ENCODE data around the gene TMCO4.
"Not testable (repeated sequence)": the region's sequence is repeated elsewhere in the genome, so short reads cannot be mapped to it uniquely, and the experiment has no call there.

Gene TMCO4

DNA sequence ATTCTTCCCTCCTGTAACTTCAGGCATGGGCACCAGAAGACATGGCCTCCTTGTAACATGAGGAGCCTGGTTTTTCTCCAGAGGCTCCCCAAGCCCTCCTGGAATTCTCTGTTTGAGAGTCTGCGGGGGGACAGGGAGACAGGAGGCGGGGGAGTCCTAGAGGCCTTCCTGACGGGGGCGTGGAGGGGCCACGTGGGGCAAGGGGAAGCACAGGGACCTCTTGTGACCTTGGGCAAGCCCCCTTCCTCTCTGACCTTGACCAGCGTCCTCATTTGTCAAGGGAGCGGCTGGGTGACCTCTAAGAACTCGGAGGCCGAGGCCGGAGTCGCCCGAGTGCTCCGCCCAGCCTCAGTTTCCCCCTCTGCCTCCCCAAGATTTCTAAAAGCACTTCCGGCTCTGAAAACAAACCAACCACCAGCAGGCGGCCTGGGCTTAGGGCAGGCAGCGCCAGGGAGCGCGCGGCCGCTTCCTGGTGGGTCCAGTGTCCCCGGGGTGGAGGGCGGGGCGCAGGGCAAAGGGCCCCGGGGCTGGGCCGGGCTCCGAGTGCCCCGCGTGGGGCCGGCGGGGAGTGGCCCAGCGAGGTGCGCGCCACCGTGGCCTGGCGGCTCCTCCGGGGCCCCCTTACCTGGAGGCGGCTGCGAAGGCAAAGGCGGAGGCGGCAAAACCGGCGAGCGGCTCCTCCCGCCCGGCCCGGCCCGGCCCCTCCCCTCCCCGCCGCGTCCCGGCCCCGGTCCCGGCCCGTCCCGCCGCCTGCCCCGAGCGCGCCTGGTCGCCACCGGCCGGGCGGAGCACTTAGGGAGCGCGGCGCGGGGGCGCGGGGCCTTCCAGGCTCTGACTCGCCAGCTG is at the start of gene TMCO4:
TSS of gene TMCO4 (minus strand) at position 687 of the 846 bp plus-strand sequence. CDS start 19,158 bp downstream, outside the sequence.
- DNase-seq (ENCODE audit: low read depth in 2 of 2): peak; percentile 32 to 54

- DNase-seq (ENCODE audit: low read depth in 2 of 2): not testable (repeated sequence)
These were observed 49.6 kb upstream of the TMCO4 start for GRCh38 chr1:19849307-19849706.

DNA sequence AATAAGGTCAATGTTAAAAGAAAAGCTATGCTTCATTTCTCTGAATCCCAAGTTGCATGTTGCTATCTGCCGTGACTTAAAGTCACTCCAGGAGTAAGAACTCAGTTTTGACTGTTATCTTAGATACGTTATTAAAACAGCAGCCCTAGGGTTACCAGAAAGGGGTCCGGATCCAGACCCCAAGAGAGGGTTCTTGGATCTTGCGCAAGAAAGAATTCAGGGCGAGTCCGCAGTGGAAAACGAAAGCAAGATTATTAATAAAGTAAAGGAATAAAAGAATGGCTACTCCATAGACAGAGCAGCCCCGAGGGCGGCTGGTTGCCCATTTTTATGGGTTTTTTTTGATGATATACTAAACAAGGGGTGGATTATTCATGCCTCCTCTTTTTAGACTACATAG is 47.6 kb upstream of the TMCO4 start:
- not testable (repeated sequence) for DNase-seq (ENCODE audit: low read depth in 2 of 2)

- DNase-seq (ENCODE audit: low read depth in 2 of 2): no peak
These were observed 46.6 kb upstream of the TMCO4 start for GRCh38 chr1:19846338-19846737.

GRCh38 chr1:19845555-19845954 is 45.8 kb upstream of the TMCO4 start:
- DNase-seq (ENCODE audit: low read depth in 2 of 2): no peak

- DNase-seq (ENCODE audit: low read depth in 2 of 2): no peak
These were observed 45.2 kb upstream of the TMCO4 start for GRCh38 chr1:19844731-19845495.

DNA sequence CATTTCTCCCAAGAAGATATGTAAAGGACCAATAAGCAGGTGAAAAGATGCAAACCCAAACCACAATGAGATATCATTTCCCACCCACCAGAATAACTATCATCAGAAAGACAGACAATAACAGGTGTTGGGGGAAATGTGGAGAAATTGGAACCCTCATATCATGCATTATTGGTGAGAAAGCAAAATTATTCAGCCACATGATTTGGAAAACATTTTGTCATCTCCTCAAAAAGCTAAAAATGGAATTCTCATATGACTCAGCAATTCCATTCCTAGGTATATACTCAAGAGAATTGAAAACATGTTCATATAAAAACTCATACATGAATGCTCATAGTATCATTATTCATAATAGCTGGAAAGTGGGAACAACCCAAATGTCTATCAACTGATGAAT is 40.5 kb upstream of the TMCO4 start:
- DNase-seq (ENCODE audit: low read depth in 2 of 2): no peak

GRCh38 chr1:19837866-19838265 is 38.1 kb upstream of the TMCO4 start:
- no peak for DNase-seq (ENCODE audit: low read depth in 2 of 2)

DNA sequence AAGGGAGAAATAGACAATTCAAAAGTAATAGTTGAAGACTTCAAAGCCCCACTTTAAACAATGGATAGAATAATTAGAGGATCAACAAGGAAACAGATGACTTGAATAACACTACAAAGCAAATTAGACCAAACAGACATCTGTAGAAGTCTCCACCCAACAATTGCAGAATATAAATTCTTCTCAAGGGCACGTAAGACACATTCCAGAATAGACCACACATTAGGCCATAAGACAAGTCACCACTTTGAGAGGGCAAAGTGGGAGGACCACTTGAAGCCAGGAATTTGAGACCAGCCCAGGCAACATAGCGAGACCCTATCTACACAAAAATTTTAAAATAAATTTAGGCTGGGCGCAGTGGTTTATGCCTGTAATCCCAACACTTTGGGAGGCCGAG is 35.9 kb upstream of the TMCO4 start:
- DNase-seq (ENCODE audit: low read depth in 2 of 2): no peak

DNA sequence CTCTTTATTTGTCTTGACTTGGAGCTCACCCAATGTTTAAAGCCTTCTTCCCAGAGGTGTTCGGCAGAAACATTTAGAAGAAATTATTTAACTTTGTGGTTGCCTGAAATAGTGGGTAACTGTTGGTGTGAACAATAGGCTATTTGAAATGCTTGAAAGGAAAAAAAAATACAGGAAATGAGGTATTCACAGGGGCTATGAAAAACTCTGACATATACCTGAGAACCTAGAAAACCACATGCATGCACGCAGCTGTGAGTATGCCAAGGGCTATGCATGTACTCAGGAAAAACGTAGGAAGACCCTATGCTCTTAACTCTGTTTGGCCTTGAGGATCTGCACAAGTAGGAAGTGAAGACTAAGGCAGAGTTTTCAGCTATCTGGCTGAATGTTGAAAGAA is 31.7 kb upstream of the TMCO4 start:
- no peak for DNase-seq (ENCODE audit: low read depth in 2 of 2)

- DNase-seq (ENCODE audit: low read depth in 2 of 2): no peak
These were observed 28.8 kb upstream of the TMCO4 start for GRCh38 chr1:19828546-19828945.

GRCh38 chr1:19825298-19825697 is 25.6 kb upstream of the TMCO4 start:
- DNase-seq (ENCODE audit: low read depth in 2 of 2): no peak

GRCh38 chr1:19824541-19824940 is 24.8 kb upstream of the TMCO4 start:
- no peak for DNase-seq (ENCODE audit: low read depth in 2 of 2)

- DNase-seq (ENCODE audit: low read depth in 2 of 2): no peak
These were observed 24.3 kb upstream of the TMCO4 start for GRCh38 chr1:19824036-19824435.

DNA sequence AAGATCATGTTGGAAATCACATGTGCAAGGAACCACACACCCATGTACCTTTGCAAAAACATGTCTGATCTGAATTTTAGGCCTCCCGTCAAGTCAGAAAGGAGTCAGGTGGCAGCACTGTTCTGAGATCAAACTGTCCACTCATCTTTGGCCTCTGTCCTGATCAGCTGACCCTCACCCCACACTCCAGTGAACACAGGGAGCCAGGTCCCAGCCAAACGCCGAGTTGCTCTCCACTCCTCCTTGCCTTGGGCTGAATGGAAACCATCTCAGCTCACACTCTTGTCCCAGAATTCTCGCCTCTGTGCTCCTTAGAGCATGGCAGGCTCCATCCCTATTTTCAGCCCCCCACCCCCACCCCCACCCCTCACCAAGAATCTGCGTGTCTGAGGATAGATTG is 20.0 kb upstream of the TMCO4 start:
- no peak for DNase-seq (ENCODE audit: low read depth in 2 of 2)

GRCh38 chr1:19818324-19818723 is 18.6 kb upstream of the TMCO4 start:
- no peak for DNase-seq (ENCODE audit: low read depth in 2 of 2)

DNA sequence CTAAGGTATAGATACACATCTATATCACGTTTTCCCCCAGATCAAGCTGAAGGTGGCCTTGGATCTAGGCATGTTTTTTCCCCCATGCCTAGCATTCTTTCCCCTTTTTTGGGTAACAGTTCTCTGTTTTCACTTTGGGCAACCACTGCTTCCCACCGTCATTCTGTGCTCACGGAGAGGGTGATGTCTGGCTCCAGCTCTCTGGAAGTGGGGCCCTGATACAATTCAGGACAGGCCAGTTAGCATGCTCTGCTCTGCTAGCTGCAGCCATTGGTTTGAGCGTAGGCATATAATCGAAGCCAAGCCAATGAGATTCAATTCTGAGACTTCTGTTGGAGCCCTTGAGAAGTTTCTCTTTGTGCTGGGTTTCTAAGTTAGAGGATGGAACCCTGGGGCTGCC is 17.4 kb upstream of the TMCO4 start:
- DNase-seq (ENCODE audit: low read depth in 2 of 2): no peak

GRCh38 chr1:19816737-19817086 is 17.0 kb upstream of the TMCO4 start:
- DNase-seq (ENCODE audit: low read depth in 2 of 2): not testable (repeated sequence)

DNA sequence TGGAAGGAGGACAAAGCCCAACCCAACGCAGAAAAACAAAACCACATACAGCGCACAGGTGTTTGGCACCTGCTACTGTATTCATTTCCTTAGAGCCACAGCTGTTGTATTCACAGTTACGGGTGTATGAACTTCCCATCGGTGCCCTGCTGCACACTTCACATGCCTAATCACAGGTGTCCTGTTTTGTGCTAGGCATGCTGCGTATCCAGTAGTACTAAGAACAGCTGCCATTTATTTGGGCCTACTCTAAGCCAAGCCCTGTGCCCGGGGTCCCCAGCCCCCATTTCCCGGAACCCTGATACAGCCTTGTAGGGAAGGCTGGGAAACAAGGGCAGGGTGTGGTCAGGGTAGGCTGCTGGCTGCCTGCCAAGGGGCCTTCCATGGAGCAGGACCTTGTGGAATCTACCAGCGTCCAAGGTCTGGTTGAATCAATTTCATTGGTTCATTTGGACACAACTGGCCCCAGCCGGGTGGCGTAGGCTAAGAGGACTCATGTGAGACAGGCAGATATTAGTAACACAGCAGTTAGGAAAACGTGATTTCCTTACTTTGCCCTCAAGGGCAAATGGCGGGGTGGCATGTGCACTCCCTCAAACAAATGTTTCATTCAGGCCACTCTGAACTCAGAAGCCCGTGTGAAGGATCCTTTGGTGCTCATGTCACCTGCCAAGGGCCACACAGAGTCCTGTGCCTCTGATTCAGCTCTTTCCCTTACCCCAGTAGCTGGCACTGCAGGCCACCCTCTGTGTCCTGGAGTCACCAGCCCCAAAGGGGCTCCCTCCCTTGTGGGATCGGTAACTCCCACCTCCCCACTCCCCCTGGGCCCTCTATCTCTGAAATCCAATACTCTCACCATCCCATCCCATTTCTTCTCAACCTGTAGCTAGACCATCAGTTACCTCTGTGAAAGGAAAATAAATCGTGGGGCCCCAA is 16.4 kb upstream of the TMCO4 start:
- no peak for DNase-seq (ENCODE audit: low read depth in 2 of 2)

GRCh38 chr1:19814681-19815503 is 15.2 kb upstream of the TMCO4 start, which contains the start of gene RNF186:
Gene RNF186, minus strand, starts transcription at chr1:19815283. Its CDS starts 182 bp downstream, at chr1:19815101.
- DNase-seq (ENCODE audit: low read depth in 2 of 2): no peak

DNA sequence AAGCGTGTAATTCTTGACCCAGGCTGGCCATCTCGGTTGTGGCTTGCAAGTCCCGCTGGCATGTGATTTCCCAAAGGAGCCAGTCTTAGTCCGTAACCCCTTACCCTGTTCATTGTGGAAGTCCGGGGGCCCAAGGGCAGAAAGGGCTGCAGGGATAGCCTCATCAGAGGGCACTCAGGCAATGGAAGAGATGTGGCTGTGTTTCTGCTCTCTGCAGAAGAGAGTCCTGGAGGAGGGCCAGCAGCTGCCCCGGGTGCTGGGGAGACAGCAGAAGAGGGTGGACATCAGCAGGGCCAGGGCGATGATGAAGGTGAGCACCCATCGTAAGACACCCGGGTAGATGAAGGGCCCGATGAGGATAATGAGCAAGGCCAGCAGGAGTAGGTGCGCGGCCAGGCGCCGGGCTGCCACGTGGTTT is 14.5 kb upstream of the TMCO4 start:
- no peak for DNase-seq (ENCODE audit: low read depth in 2 of 2)

All from stimulated activated CD4-positive, alpha-beta T cell treated with anti-CD3 and anti-CD28 coated beads, Interleukin-1b, Interleukin-23, amount 100 ng/mL, for 4 hours (primary cell).